Activated CD4-positive, alpha-beta T cell treated with anti-CD3 and anti-CD28 coated beads for 24 hours (primary cell): ENCODE results near the gene PPL.
"Not testable (repeated sequence)": the region's sequence is repeated elsewhere in the genome, so short reads cannot be mapped to it uniquely, and the experiment has no call there.

Source experiments
- DNase-seq, 2 donors: peaks; one replicate each; pipeline ENCODE4 v3.0.0-alpha.2; 2020; ENCODE audit warnings: low read depth in 2 of 2

The PPL gene, protein sequence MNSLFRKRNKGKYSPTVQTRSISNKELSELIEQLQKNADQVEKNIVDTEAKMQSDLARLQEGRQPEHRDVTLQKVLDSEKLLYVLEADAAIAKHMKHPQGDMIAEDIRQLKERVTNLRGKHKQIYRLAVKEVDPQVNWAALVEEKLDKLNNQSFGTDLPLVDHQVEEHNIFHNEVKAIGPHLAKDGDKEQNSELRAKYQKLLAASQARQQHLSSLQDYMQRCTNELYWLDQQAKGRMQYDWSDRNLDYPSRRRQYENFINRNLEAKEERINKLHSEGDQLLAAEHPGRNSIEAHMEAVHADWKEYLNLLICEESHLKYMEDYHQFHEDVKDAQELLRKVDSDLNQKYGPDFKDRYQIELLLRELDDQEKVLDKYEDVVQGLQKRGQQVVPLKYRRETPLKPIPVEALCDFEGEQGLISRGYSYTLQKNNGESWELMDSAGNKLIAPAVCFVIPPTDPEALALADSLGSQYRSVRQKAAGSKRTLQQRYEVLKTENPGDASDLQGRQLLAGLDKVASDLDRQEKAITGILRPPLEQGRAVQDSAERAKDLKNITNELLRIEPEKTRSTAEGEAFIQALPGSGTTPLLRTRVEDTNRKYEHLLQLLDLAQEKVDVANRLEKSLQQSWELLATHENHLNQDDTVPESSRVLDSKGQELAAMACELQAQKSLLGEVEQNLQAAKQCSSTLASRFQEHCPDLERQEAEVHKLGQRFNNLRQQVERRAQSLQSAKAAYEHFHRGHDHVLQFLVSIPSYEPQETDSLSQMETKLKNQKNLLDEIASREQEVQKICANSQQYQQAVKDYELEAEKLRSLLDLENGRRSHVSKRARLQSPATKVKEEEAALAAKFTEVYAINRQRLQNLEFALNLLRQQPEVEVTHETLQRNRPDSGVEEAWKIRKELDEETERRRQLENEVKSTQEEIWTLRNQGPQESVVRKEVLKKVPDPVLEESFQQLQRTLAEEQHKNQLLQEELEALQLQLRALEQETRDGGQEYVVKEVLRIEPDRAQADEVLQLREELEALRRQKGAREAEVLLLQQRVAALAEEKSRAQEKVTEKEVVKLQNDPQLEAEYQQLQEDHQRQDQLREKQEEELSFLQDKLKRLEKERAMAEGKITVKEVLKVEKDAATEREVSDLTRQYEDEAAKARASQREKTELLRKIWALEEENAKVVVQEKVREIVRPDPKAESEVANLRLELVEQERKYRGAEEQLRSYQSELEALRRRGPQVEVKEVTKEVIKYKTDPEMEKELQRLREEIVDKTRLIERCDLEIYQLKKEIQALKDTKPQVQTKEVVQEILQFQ (N-terminal part only)

DNA sequence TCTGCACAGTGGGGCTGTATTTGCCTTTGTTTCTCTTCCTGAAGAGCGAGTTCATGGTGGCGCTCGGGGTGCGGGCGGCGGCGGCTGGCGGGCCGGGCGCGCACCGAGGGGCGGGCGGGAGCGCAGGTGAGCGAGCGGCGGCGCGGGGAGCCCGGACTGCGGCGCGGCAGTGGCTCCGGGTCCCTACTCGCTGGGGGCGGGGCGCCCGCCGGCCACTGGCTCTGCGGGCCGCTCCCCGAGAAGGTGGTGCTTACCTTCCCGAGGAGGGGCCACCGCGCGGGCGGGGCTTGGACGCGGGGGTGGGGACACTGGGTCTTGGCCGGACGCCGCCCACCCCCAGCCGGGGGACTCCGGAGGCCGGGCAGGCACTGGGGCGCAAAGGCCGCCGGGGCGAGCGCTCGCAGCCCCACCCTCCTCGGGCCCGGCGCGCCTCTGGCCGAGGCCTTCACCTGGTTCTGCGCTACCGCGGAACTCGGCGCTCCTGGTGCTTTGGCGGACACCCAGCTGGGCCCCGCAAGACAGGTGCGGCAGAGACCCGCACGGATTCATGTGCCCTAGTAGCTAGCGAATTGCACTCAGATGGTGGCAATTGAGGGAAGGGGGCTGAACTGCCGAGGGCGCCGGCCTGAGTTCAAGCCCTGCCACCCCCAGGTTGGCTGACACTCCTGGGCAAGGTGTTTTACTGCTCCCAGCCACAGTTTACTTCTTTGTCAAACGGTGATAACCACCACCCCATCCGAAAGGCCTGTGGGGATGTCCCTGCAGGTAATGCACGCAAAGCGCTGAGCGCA lies at the start of gene PPL:
Gene PPL, minus strand, starts transcription at position 158 of the 791 bp plus-strand sequence. Its CDS starts 103 bp downstream, at position 55.
- DNase-seq = no peak

DNA sequence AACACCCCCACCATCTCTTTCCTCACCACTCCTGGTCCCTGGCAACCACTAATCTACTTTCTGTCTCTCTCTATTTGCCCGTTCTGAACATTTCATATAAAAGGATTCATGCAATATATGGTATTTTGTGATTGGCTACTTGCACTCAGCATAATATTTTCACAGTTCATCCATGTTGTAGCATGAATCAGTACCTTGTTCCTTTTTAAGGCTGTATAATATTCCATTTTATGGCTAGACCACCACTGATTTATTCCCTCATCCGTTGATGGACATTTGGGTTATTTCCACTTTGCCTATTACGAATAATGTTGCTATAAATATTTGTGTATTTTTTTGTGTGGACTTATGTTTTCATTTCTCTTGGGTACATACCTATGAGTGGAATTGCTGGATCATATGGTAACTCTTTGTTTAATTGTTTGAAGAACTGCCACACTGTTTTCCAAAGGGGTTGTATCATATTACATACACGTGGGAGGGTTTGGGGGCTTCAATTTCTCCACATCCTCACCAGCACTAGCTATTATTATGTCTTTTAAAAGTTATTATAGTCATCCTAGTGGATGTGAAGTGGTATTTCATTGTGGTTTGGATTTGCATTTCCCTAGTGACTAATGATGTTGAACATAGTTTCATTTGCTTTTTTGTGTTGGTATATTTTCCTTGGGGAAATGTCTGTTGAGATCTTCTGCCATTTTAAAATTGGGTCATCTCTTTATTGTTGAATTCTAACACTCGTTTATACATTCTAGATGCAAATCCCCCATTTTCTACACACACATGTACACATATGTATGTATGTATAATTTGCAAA lies 47.4 kb upstream of the PPL start:
- DNase-seq = no peak

DNA sequence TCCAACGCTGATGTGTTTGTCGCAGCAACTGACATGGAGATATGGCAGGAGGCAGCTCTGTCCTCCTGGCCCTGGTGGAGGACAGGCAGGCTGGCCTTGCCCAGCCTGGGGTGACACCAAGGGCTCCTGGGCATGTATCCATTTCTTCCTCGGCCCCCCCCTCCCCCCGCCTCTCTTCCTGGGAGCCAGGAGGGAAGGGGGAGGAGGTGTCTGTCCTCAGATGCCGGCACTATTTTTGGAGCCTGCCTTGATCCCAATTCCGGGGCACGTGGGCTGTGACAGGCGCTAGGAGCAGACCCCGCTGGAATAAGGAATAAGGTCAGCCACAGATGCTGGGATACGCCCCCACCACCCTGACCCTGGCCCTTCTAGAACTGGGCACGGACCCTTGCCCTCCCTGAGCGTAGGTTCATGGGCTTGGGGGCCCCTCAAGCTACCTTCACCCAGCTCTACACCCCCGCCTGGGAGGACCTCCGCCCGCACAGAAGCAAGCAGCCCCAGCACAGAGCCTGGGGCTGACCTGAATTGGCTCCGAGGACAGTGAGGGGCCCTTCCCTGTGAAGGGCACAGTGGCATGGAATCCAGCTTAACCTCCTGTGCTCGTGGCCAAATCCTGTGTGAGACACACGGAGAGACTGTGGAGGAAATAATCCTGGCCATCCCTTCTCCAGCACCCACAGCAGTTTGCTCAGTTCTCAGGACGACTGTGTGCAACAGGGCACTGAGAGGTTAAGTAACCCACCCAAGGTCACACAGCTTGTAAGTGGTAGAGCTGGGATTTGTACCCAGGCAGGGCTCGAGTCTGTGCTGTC lies 45.3 kb upstream of the PPL start:
- no peak for DNase-seq

DNA sequence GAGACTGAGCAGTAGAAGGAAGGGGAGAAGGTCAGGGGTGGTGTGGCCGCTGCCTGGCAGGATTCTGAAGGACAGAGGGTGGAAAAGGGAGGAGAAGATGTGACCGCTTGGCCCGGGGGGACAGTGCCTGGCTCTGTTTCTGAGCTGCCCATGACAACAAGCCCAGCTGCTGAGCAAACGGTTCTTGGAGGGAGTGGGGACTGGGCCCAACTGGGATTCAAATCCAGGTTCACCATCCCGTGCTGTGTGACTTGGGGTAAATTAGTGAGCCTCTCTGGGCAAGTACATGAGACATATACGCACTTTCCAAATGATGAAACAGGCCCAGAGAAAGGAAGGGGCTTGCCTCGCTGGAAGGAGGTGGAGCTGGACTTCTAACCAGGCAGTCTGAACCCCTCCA lies 44.5 kb upstream of the PPL start:
- no peak for DNase-seq

DNA sequence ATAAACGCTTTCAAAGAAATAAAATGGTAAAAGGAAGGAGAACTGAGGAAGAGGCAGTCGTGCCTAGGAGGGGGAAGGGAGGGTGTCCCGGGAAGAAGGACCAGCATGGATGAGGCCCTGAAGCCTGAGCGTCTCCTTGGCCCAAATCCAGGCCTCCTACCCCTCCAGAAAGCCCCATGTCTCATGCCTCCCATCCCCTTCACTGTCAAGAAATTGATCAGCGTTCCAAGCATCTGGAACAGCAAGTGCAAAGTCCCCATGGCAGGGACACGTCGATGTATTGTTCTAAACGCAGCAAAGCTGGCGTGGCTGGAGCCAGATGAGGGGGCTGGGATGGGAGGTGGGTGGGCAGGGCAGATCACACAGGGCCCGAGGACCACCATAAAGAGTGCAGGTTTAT lies 43.7 kb upstream of the PPL start:
- no peak for DNase-seq

DNA sequence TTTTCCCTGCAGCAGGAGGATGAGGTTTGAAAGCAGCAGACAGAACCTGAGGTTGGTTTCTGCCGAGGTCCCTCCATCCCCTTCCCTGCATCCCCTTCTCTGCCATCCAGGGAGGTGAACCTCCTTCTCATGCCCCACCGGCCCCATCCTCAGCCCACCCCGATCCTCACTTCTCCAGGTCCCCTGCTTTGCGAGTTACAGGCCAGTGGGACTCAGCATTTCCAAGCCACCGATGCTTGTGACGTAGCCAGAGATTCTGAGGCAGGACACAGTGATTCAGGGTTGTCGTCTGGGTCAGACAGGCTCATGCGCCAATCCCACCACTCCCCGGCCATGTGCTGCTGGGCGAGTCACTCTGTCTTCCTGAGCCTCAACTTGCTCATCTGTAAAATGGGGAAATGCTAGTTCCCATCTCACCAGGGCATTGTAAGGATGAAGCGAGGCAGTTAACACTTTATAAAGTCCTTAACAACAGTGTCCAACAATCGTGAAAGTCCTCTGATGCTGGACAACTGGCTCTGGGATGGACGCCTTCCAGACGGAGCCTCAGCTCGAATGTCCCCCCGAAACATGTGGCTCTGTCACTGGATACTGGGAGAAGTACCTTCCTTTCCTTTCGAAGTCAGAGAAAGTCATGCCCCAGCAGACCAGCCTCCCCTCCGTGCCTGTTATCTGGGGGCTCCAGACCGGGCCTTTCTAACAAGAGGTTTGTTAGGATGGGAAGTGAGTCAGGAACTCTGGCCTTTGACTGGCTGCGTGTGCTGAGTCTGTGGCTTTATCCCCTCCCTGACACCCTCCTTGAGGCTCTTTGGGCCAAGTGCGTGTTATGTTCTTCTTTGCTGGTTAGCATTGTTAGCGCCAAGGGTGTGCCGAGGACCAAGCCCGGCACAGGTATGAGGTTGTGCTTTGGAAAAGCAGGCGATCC lies 43.0 kb upstream of the PPL start:
- DNase-seq = no peak

DNA sequence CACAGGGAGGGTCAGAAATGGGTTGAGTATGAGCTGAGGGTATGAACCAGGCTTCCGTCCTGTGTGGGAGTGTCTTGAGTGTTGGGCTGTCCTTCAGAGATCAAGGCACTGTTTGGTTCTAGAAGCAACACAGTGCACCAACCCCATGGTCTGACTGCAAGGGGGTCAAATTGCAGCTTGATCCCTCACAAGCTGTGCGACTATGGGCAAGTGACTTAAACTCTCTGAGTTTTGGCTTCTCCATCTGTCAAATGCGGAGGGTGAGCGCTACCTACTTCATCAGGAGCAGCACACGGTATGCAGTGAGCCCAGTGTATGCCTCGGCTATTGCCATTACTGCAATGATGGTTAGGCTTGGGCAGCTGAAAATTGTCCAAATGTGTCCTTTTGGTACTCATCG lies 42.2 kb upstream of the PPL start:
- DNase-seq = no peak

DNA sequence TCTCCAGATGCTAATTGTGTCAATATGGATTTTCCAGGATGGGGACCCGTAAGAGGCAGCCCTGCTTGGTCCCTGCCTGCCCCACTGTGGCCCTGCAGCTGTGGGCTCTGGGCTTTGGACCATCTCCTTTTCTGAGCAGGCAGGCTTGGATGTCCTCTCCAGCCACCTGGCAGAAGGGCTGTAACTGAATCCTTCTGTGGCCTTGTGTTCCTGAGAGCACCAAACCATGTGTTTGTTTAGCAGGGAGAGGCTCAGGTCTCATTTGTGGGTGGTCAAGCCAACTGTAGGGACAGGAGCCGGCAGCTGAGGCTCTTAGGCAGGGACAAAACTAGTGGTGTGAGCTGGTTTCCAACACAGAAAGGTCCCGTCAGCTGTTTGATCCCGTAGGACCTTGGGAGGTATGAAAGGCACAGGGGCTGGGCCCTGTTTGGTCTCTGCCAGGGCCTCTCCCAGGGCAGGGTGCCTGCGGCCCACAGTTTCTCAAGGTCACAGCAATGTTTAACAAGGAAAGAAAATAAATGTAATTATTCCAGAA lies 39.7 kb upstream of the PPL start:
- no peak for DNase-seq

DNA sequence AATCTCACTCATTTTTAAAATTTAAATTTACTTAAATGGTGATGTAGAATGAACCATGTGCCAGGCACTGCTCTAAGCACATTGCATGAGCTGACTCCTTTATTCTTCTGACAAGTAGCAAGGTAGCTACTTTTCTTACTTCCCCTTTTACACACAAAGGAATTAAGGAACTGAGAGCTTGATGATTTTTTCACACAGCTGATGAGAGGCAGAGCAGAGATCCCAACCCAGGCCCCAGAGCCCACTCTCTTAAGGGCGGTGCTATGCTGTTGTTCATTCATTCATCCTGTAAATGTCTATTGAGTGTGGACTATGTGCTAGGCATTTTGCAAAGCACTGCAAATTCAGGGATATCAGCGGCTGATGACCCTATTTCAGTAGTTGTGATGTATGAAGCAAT lies 39.1 kb upstream of the PPL start:
- no peak for DNase-seq

DNA sequence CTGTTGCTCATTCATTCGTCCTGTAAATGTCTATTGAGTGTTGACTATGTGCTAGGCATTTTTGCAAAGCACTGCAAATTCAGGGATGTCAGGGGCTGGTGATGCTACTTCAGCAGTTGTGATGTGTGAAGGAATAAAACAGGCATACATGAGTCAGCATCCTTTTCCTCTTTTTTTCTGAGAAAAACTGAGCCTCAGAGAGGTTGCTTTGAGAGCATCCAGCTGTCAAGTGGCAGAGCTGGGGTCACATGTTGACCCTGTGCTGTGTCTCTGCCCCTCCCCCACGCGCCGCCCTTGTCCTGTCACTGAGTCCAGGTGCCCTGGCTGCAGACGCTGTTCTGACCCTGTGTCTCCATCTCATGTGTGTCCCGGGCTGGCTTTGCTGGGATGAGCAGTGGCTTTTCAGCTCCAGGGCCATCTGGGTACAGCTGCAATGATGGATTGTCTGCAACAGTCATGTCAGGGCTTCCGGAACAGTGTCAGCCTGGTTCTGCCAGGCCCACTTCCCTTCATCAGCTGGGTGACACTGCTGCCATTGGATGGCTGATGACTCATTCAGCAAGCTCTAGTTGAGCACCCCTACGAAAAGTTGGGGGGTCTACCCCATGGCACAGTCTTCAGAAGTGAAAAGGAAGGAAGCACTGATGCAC lies 36.1 kb upstream of the PPL start:
- DNase-seq = no peak

DNA sequence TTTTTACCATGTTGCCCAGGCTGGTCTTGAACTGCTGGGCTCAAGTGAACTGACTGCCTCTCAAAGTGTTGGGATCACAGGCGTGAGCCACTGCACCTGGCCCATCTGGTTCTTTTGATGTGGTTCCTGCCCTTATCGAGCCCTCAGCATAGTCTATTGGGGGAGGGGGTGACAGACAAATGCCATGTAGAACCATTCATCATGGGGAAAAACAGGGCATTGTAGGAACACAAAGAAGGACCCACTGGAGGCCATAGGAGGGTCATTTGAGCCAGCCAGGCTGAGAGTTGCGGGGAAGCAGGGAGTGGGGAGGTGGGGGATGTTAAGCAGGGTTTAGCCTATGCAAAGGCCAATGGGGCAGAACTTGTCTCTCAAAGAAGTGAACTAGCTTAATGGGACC lies 33.1 kb upstream of the PPL start:
- no peak for DNase-seq

DNA sequence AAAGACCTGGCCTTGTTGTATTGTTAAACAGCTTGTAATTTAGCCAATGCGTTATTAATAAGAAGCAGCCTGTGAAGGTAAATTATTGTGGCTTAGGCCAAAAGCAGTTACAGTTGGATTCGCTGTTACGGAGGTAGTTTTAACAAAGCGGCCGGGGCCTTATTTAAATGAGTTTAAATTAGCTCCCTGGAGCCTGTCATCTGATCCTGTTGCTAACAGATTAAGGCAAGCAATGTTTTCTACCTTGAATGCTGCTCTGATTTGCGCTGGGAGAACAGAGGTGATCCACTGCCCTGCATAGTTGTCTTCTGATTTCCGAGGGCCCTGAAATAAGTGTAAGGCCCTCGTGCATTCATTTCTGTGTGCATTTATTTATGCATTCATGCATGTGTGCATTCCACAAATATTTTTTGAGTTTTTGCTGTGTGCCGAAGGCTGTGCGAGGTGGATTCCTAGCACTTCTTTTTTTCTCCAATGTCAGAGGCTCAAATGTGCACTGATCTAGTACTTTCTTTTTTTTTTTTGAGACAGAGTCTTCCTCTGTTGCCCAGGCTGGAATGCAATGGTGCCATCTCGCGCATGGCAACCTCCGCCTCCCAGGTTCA lies 32.0 kb upstream of the PPL start:
- DNase-seq = no peak

DNA sequence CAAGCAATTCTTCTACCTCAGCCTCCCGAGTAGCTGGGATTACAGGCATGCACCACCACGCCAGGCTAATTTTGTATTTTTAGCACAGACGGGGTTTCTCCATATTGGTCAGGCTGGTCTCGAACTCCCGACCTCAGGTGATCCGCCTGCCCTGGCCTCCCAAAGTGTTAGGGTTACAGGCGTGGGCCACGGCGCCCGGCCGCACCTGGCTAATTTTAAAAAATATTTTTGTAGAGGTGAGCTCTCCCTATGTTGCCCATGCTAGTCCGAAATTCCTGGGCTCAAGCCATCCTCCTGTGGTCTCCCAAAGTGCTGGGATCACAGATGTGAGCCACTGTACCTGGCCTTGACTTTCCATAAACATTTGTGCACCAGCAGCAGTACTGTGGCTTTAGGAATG lies 31.3 kb upstream of the PPL start:
- DNase-seq = not testable (repeated sequence)

DNA sequence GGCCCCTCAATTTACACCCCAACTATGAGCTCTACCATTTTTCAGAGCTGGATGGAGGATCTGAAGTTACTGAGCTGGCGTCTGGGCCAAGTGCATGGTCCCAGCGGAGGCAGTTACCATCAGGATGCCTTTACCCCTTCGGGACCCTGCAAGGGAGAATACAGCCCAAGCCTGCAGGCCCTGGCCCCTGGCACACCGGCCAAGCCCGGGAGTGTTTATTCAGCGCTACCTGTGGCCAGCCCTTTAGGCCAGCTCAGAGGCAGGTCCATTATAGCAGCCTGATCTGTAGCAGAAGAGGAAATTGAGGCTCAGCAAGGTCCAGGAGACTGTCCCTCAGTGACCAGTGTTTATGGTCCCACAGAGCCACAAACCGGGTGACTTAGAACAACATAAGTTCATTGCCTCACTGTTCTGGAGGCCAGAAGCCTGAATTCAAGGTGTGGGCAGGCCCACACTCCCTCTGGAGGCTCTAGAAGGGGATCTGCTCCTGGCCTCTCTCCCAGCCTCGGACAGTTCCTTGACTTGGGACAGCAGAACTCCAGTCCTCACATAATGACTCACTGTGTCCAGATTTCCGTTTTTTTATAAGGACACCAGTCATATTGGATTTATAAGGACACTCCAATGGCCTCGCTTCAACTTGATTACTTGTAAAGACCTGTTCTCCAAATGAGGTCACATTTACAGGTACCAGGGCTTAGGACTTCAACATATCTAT lies 29.9 kb upstream of the PPL start:
- no peak for DNase-seq

DNA sequence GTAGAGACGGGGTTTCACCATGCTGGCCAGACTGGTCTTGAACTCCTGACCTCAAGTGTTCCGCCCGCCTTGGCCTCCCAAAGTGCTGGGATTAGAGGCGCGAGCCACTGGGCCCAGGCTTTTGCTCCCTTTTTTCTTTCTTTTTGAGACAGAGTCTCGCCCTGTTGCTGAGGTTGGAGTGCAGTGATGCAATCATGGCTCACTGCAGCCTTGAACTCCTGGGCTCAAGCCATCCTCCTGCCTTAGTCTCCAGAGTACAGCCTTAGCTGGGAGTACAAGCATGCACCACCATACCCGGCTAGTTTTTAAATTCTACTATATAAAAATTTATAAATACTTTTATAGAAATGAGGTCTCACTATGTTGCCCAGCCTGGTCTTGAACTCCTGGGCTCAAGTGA lies 26.6 kb upstream of the PPL start:
- DNase-seq = not testable (repeated sequence)

DNA sequence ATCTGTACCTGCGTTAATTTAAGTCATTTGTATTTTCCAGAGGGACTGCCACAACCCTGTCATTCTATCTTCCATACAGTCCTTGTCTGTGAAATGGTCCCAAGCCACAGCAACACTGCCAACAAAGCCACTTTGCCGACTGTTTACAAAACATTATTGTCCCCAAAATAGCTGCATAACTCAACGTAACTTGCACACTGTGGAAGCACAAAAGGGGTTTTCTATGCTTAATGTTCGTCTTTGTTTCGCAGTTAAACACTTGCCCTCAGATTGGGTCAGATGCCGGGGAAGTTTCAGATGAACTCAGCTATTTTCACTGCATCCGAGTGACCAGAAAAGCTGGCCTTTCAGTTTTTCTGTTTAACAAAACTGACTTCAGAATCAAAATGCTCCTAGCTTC lies 25.8 kb upstream of the PPL start:
- DNase-seq = no peak

DNA sequence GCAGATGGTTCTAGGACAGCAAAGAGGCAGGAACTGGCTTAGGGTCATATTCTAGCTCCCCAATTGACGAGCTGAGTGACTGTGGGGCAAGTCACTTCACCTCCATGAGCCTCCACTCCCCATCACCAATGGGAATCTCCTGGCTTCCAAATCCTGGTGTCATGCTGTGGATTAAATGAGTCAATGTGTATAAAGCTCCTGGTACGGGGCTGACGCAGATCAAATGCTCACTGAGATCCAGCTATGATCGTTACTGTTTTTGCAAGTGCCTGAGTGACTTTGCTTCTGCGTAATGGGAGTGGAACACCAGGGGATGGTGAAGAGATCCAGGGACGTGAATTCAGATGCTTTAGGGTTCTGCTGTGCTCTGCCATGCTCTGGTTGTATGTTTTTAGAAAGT lies 23.6 kb upstream of the PPL start:
- DNase-seq = no peak
